NCI-H146 treated with DMSO at 0.1 percent for 48 hours (cell line): ENCODE results near the gene B9D1.

ENCODE experiments used
- DNase-seq: peaks from one replicate; lab custom pipeline; 2025; ENCODE audit not compliant: unreplicated experiment; lab: John Stamatoyannopoulos, UW

Gene B9D1

GRCh38 chr17:19305256-19305655, 57.3 kb downstream of the B9D1 start:
- no peak for DNase-seq

GRCh38 chr17:19304751-19305150, 57.8 kb downstream of the B9D1 start:
- no peak for DNase-seq

GRCh38 chr17:19304209-19304608, 58.3 kb downstream of the B9D1 start:
- DNase-seq: no peak

- no peak for DNase-seq
Measured at GRCh38 chr17:19303367-19303776, 59.2 kb downstream of the B9D1 start.

GRCh38 chr17:19302791-19303331, 59.7 kb downstream of the B9D1 start:
- DNase-seq: no peak

GRCh38 chr17:19301973-19302372, 60.5 kb downstream of the B9D1 start:
- DNase-seq: no peak

- DNase-seq: no peak
Measured at GRCh38 chr17:19301274-19301951, 61.1 kb downstream of the B9D1 start.

- DNase-seq: no peak
Measured at GRCh38 chr17:19299866-19300265, 62.7 kb downstream of the B9D1 start.

- DNase-seq: no peak
Measured at GRCh38 chr17:19299214-19299747, 63.2 kb downstream of the B9D1 start.

- DNase-seq: no peak
Measured at GRCh38 chr17:19298569-19299213, 63.8 kb downstream of the B9D1 start.

- DNase-seq: no peak
Measured at GRCh38 chr17:19296786-19297778, 65.4 kb downstream of the B9D1 start.

GRCh38 chr17:19295473-19296135, 66.9 kb downstream of the B9D1 start:
- no peak for DNase-seq

GRCh38 chr17:19294443-19294842, 68.1 kb downstream of the B9D1 start:
- DNase-seq: no peak
